GM12878 (cell line): Measurements from ENCODE around the gene GH1. TPM values are rescaled to one million over a fixed set of nuclear protein-coding genes. Genes with fewer than 3 reads are reported as not detected.

ENCODE experiments used
- ATAC-seq: fragments of 200-7000 bp; cut with Tn5 transposase; 3 replicates; pipeline ENCODE4 v1.9.1; 2020; ENCODE audit warnings: mild to moderate bottlenecking, moderate library complexity
- BruUV-seq: library from RNA; stranded (reverse); fragments of 400-500 nt; replicated peaks from 2 replicates; lab custom pipeline; 2021; lab: Mats Ljungman, UMichigan
- CTCF ChIA-PET: fragments of 300-600 bp; sonication (Branson Sonifier 250); formaldehyde crosslinking; extraction: SDS; loops from one replicate; lab custom pipeline; 2021; ENCODE audit warnings: inconsistent platforms; lab: Yijun Ruan, JAX
- POLR2A ChIA-PET: fragments of 350-600 bp; formaldehyde crosslinking; extraction: SDS; loops from one replicate; lab custom pipeline; 2021; ENCODE audit warnings: inconsistent platforms; lab: Charles Lee
- RAD21 ChIA-PET: fragments of 300-600 bp; sonication (Branson Sonifier 250); formaldehyde crosslinking; loops from one replicate; lab custom pipeline; 2023; ENCODE audit warnings: antibody characterized with exemption; ENCODE audit not compliant: unreplicated experiment; lab: Charles Lee
- SMC1A ChIA-PET: fragments of 300-600 bp; sonication (Branson Sonifier 250); formaldehyde crosslinking; loops from one replicate; lab custom pipeline; 2023; ENCODE audit not compliant: unreplicated experiment, uncharacterized antibody; lab: Charles Lee
- DNase-seq: peaks from one replicate; pipeline ENCODE4 v3.0.0-alpha.2; 2011; ENCODE audit warnings: low read depth, low spot score
- FAIRE-seq: peaks from 3 replicates; lab custom pipeline; 2011; peaks lifted over from hg19 to GRCh38; lab: Jason Lieb, UNC
- H2AFZ ChIP-seq: 2 replicates; pipeline ENCODE4 v1.6.0; 2011; ENCODE audit warnings: low read depth, low read length, control low read depth; ENCODE audit not compliant: control insufficient read depth
- H3K27ac ChIP-seq: 2 replicates; pipeline ENCODE4 v1.5.1; 2011; ENCODE audit warnings: control low read depth; ENCODE audit not compliant: control insufficient read depth, insufficient read depth
- H3K27me3 ChIP-seq, 2 experiments: replicated peaks in 1 of 2; 2 replicates each; pipeline versions ENCODE4 v1.6.0 to v1.6.1; 2011; ENCODE audit warnings: low read length in 1 of 2; ENCODE audit not compliant: control insufficient read depth in 2 of 2, insufficient read depth in 2 of 2
- H3K36me3 ChIP-seq, 2 experiments: 2 replicates each; pipeline ENCODE4 v1.5.1; 2011; ENCODE audit warnings: low read length in 1 of 2; ENCODE audit not compliant: control insufficient read depth in 2 of 2, insufficient read depth in 2 of 2
- H3K4me1 ChIP-seq: 2 replicates; pipeline ENCODE4 v1.6.1; 2011; ENCODE audit warnings: mild to moderate bottlenecking, low read length, moderate library complexity, mixed read lengths; ENCODE audit not compliant: control insufficient read depth, insufficient read depth
- H3K4me2 ChIP-seq: 2 replicates; pipeline ENCODE4 v1.6.0; 2011; ENCODE audit warnings: control low read depth; ENCODE audit not compliant: control insufficient read depth, insufficient read depth
- H3K4me3 ChIP-seq: fragments of 200-600 bp; sonication (generic); 2 replicates; pipeline ENCODE4 v1.5.1; 2016
- H3K79me2 ChIP-seq: 2 replicates; pipeline ENCODE4 v1.6.0; 2011; ENCODE audit warnings: low read length; ENCODE audit not compliant: control insufficient read depth, insufficient read depth
- H3K9ac ChIP-seq: 2 replicates; pipeline ENCODE4 v1.8.0; 2011; ENCODE audit warnings: low read length, control low read depth, mixed read lengths; ENCODE audit not compliant: control insufficient read depth, insufficient read depth
- H3K9me3 ChIP-seq: replicated peaks from 3 replicates; pipeline ENCODE4 v1.5.1; 2011; ENCODE audit warnings: mild to moderate bottlenecking, low read length; ENCODE audit not compliant: control insufficient read depth, insufficient read depth
- H4K20me1 ChIP-seq: 2 replicates; pipeline ENCODE4 v1.6.0; 2011; ENCODE audit not compliant: control insufficient read depth, insufficient read depth
- WGBS: methylation state at CpG from one replicate; pipeline ENCODE4 v1.1.6; 2016; ENCODE audit warnings: low lambda C conversion rate; ENCODE audit not compliant: insufficient replicate concordance, insufficient coverage; ENCODE audit errors: missing lambda C conversion rate; 5-methylcytosine and 5-hydroxymethylcytosine counted together
- in situ Hi-C: fragments of 300-500 bp; cut with MboI; formaldehyde crosslinking; loops from 9 replicates; pipeline ENCODE4 v1.14.3; 2018; ENCODE audit warnings: mixed read lengths
- intact Hi-C: fragments of 100-400 bp; cut with micrococcal nuclease; formaldehyde crosslinking; loops from one replicate; pipeline ENCODE4 v1.14.2; 2022; ENCODE audit not compliant: unreplicated experiment
- polyA plus RNA-seq, 11 experiments: library from polyadenylated mRNA; depleted of rRNA in 4 of 11; unstranded in 6 of 11; stranded (reverse) in 5 of 11; fragments of >200 nt; fragmentation: Nextera tagmentation in 4 of 11; fragmentation: Illumina TruSeq in 1 of 11; extraction: Ambion mirVana in 4 of 11; extraction: Trizol in 1 of 11; gene quantifications; 1 replicate in 1 of 11; 2 replicates in 10 of 11; pipeline versions ENCODE4 v1.2.1 to v1.2.3, GENCODE V29; 2011 to 2016; ENCODE audit warnings: inconsistent platforms in 2 of 11, missing spikeins in 2 of 11, low read depth in 1 of 11
- total RNA-seq, 4 experiments: library from RNA; depleted of rRNA in 3 of 4; stranded (reverse); fragments of >200 nt in 3 of 4; fragmentation: Illumina TruSeq in 1 of 4; extraction: Trizol in 1 of 4; gene quantifications; 2 replicates each; pipeline versions ENCODE4 v1.2.1 to v1.2.3, GENCODE V29; 2013 to 2021
- TF ChIP-seq, protein P1 (sequence below): fragments of 150-350 bp; IDR thresholded peaks from 2 replicates; pipeline ENCODE4 v1.6.1; 2016; ENCODE audit warnings: low read depth, low read length

GH1 gene
- total and polyA plus RNA-seq, 10 of the 15 experiments (the other 5 are each of a cell fraction or from before 2014, with no cell fraction given), result 0.13 to 0.42 TPM; not detected in 8

- H2AFZ ChIP-seq, result no peak overlapping the region
- H3K4me1 ChIP-seq, result peaks cover 53% of the 10 kb centered on the region
- no peaks in the 10 kb centered on the region for H4K20me1 ChIP-seq
- DNase-seq (no peak), ATAC-seq (no peak), FAIRE-seq (no peak)
- BruUV-seq, result no TSS peak
- TF ChIP-seq, protein P1, sequence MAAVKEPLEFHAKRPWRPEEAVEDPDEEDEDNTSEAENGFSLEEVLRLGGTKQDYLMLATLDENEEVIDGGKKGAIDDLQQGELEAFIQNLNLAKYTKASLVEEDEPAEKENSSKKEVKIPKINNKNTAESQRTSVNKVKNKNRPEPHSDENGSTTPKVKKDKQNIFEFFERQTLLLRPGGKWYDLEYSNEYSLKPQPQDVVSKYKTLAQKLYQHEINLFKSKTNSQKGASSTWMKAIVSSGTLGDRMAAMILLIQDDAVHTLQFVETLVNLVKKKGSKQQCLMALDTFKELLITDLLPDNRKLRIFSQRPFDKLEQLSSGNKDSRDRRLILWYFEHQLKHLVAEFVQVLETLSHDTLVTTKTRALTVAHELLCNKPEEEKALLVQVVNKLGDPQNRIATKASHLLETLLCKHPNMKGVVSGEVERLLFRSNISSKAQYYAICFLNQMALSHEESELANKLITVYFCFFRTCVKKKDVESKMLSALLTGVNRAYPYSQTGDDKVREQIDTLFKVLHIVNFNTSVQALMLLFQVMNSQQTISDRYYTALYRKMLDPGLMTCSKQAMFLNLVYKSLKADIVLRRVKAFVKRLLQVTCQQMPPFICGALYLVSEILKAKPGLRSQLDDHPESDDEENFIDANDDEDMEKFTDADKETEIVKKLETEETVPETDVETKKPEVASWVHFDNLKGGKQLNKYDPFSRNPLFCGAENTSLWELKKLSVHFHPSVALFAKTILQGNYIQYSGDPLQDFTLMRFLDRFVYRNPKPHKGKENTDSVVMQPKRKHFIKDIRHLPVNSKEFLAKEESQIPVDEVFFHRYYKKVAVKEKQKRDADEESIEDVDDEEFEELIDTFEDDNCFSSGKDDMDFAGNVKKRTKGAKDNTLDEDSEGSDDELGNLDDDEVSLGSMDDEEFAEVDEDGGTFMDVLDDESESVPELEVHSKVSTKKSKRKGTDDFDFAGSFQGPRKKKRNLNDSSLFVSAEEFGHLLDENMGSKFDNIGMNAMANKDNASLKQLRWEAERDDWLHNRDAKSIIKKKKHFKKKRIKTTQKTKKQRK, result no peak
- no peaks in the 10 kb centered on the region for H3K27me3 ChIP-seq
- H3K36me3 ChIP-seq, result peaks cover 7 to 11% of the 10 kb centered on the region in 2 experiments; a peak in 2 of 4 replicates
- 71% methylated on average over 10 of the region's 10 CpGs for WGBS
- H3K4me2 ChIP-seq, result peak overlapping the region; percentile 98
- ChIA-PET POLR2A (interaction anchor here (0.5 to 5.9 kb wide), 5 partner anchors 9 to 94 kb away, joined by 3 to 68 read pairs (median 20); partner anchors contain the start of gene ICAM2), SMC1A (interaction anchor here (1.4 to 9.0 kb wide), 5 partner anchors 9 to 88 kb away, joined by 4 to 111 read pairs (median 8); partner anchors contain the start of gene GH1), RAD21 (interaction anchor here (0.8 to 9.0 kb wide), 7 partner anchors 10 to 204 kb away, joined by 3 to 130 read pairs (median 4); partner anchors contain the start of gene ICAM2), CTCF (interaction anchor here (0.7 to 8.7 kb wide), 6 partner anchors 9 to 374 kb away, joined by 3 to 153 read pairs (median 30); partner anchors contain the start of gene GH1)
- intact Hi-C loops (no loop called here), in situ Hi-C loops (no loop called here)
- no peak overlapping the region for H3K9ac ChIP-seq
- H3K9me3 ChIP-seq, result no peaks in the 10 kb centered on the region
- H3K79me2 ChIP-seq, result peaks cover 32% of the 10 kb centered on the region
- peak overlapping the region; percentile 98; the same call in 1 of the 2 replicates for H3K4me3 ChIP-seq
- H3K27ac ChIP-seq, result no peak overlapping the region
Measured at GRCh38 chr17:63928966-63929695, 10.5 kb upstream of the GH1 start.
